HepG2 (cell line): Measurements from ENCODE around the gene HABP2. TPM values are rescaled to one million over a fixed set of nuclear protein-coding genes. Genes with fewer than 3 reads are reported as not detected.

Experiments
- ATAC-seq: fragments of 200-7000 bp; cut with Tn5 transposase; 3 replicates; pipeline ENCODE4 v1.9.1; 2020; ENCODE audit warnings: mild to moderate bottlenecking, moderate library complexity
- BruUV-seq: library from RNA; stranded (reverse); fragments of 400-500 nt; replicated peaks from 2 replicates; lab custom pipeline; 2021; lab: Mats Ljungman, UMichigan
- CTCF ChIA-PET: fragments of 300-600 bp; formaldehyde crosslinking; extraction: SDS; loops from one replicate; lab custom pipeline; 2021; ENCODE audit warnings: low total read pairs, inconsistent platforms, low intra/inter-chr PET ratio; lab: Yijun Ruan, JAX
- POLR2A ChIA-PET: fragments of 350-600 bp; sonication (Branson Sonifier 250); formaldehyde crosslinking; loops from one replicate; lab custom pipeline; 2020; ENCODE audit warnings: antibody characterized with exemption, inconsistent platforms; lab: Yijun Ruan, JAX
- DNase-seq: peaks from one replicate; pipeline ENCODE4 v3.0.0-alpha.2; 2015; ENCODE audit warnings: low spot score
- FAIRE-seq: peaks from 3 replicates; lab custom pipeline; 2011; peaks lifted over from hg19 to GRCh38; lab: Jason Lieb, UNC
- H2AFZ ChIP-seq: one replicate; pipeline ENCODE4 v1.6.1; 2011; ENCODE audit warnings: low read length, inconsistent platforms
- H3K27ac ChIP-seq: fragments of 300-600 bp; 3 replicates; pipeline ENCODE4 v1.8.0; 2011; ENCODE audit warnings: mixed run types, mild to moderate bottlenecking, mixed read lengths, low read length, inconsistent platforms; ENCODE audit not compliant: insufficient read depth; ENCODE audit errors: extremely low read length
- H3K27me3 ChIP-seq, 2 experiments: fragments of 200-600 bp in 1 of 2; 2 replicates in 1 of 2; 3 replicates in 1 of 2; pipeline versions ENCODE4 v1.6.0 to v1.8.0; 2011; ENCODE audit warnings: low read length in 2 of 2, mild to moderate bottlenecking in 2 of 2, moderate library complexity in 2 of 2, inconsistent platforms in 1 of 2; ENCODE audit not compliant: insufficient read depth in 2 of 2, control insufficient read depth in 1 of 2
- H3K36me3 ChIP-seq, 2 experiments: fragments of 200-600 bp in 1 of 2; replicated peaks in 1 of 2; 2 replicates in 1 of 2; 3 replicates in 1 of 2; pipeline versions ENCODE4 v1.5.1 to v1.8.0; 2011; ENCODE audit warnings: low read length in 2 of 2, inconsistent platforms in 1 of 2; ENCODE audit not compliant: insufficient read depth in 2 of 2, control insufficient read depth in 1 of 2
- H3K4me1 ChIP-seq: 2 replicates; pipeline ENCODE4 v1.5.1; 2012; ENCODE audit warnings: low read length, inconsistent platforms; ENCODE audit not compliant: insufficient read depth
- H3K4me2 ChIP-seq: 2 replicates; pipeline ENCODE4 v1.6.0; 2011; ENCODE audit warnings: low read depth, low read length, inconsistent platforms
- H3K4me3 ChIP-seq, 3 experiments: fragments of 200-600 bp in 1 of 3; sonication (generic), shearing (Covaris generic) in 1 of 3; replicated peaks in 1 of 3; 2 replicates each; pipeline ENCODE4 v1.5.1; 2011 to 2016; ENCODE audit warnings: low read length in 3 of 3, inconsistent platforms in 2 of 3, low read depth in 2 of 3, mild to moderate bottlenecking in 2 of 3, control low read depth in 1 of 3, mixed read lengths in 1 of 3; ENCODE audit not compliant: insufficient read depth in 1 of 3
- H3K79me2 ChIP-seq: one replicate; pipeline ENCODE4 v1.6.1; 2011; ENCODE audit warnings: low read length, inconsistent platforms; ENCODE audit not compliant: insufficient read depth
- H3K9ac ChIP-seq: 2 replicates; pipeline ENCODE4 v1.6.0; 2011; ENCODE audit warnings: mild to moderate bottlenecking, low read depth, low read length, inconsistent platforms; ENCODE audit not compliant: insufficient read depth
- H3K9me3 ChIP-seq: 2 replicates; pipeline ENCODE4 v1.5.1; 2012; ENCODE audit warnings: mild to moderate bottlenecking, low read length
- H4K20me1 ChIP-seq: 2 replicates; pipeline ENCODE4 v1.6.0; 2011; ENCODE audit warnings: inconsistent platforms, mild to moderate bottlenecking, low read length, moderate library complexity; ENCODE audit not compliant: insufficient read depth
- CCAR2 ChIP-seq: fragments of 200-400 bp; formaldehyde crosslinking; optimal IDR thresholded peaks from 2 replicates; pipeline ENCODE3; 2018; ENCODE audit warnings: low read depth, mild to moderate bottlenecking, low read length, moderate library complexity
- RORA ChIP-seq: sonication (generic); formaldehyde crosslinking; IDR thresholded peaks from 2 replicates; pipeline ENCODE4 v1.5.0; 2020; ENCODE audit warnings: mild to moderate bottlenecking, missing genetic modification reagents, moderate library complexity
- SETDB1 ChIP-seq: sonication (generic); formaldehyde crosslinking; IDR thresholded peaks from 2 replicates; pipeline ENCODE4 v1.5.1; 2020; ENCODE audit warnings: missing genetic modification reagents, mild to moderate bottlenecking, borderline replicate concordance
- ZNF263 ChIP-seq: sonication (generic); formaldehyde crosslinking; IDR thresholded peaks from 2 replicates; pipeline ENCODE4 v1.4.0; 2020; ENCODE audit warnings: missing genetic modification reagents
- ZNF317 ChIP-seq: sonication (generic); formaldehyde crosslinking; IDR thresholded peaks from 2 replicates; pipeline ENCODE4 v1.5.0; 2020; ENCODE audit warnings: mild to moderate bottlenecking, missing genetic modification reagents
- ZNF33A ChIP-seq: sonication (generic); formaldehyde crosslinking; IDR thresholded peaks from 2 replicates; pipeline ENCODE4 v1.5.1; 2020; ENCODE audit warnings: missing genetic modification reagents, mild to moderate bottlenecking, moderate library complexity, borderline replicate concordance
- ZNF44 ChIP-seq: sonication (generic); formaldehyde crosslinking; IDR thresholded peaks from 2 replicates; pipeline ENCODE4 v1.5.1; 2020; ENCODE audit warnings: mild to moderate bottlenecking, missing genetic modification reagents
- WGBS: methylation state at CpG from one replicate; pipeline ENCODE4 v1.1.6; 2017; ENCODE audit warnings: low lambda C conversion rate; 5-methylcytosine and 5-hydroxymethylcytosine counted together
- in situ Hi-C: cut with HindIII; loops from 2 replicates; pipeline ENCODE4 v1.10.0; 2017; ENCODE audit warnings: low pct_unique_long_range_greater_than_20kb; ENCODE audit not compliant: extremely low pct_ligation_motif_present
- intact Hi-C: fragments of 100-400 bp; cut with micrococcal nuclease; formaldehyde crosslinking; loops from one replicate; pipeline ENCODE4 v1.10.0; 2022; ENCODE audit not compliant: unreplicated experiment
- polyA plus RNA-seq, 8 experiments: library from polyadenylated mRNA; depleted of rRNA in 3 of 8; stranded (reverse) in 7 of 8; unstranded in 1 of 8; fragments of >200 nt; fragmentation: Illumina TruSeq in 4 of 8; extraction: Trizol in 4 of 8; gene quantifications; 2 replicates each; pipeline versions ENCODE4 v1.2.1 to v1.2.3, GENCODE V29; 2011 to 2016; ENCODE audit warnings: low read depth in 4 of 8, missing spikeins in 1 of 8, mixed read lengths in 1 of 8; ENCODE audit not compliant: insufficient read depth in 1 of 8
- total RNA-seq, 5 experiments: library from RNA; depleted of rRNA; stranded (reverse); fragments of >200 nt; fragmentation: Illumina TruSeq; extraction: Trizol; gene quantifications; 2 replicates each; pipeline ENCODE4 v1.2.3, GENCODE V29; 2016; ENCODE audit warnings: low read depth in 1 of 5
- TF ChIP-seq, protein P1 (sequence below): sonication (generic); formaldehyde crosslinking; IDR thresholded peaks from 2 replicates; pipeline ENCODE4 v1.5.1; 2020; ENCODE audit warnings: missing genetic modification reagents, mild to moderate bottlenecking, borderline replicate concordance
- TF ChIP-seq, protein P2 (sequence below): sonication (generic); formaldehyde crosslinking; IDR thresholded peaks from 2 replicates; pipeline ENCODE4 v1.5.0; 2020; ENCODE audit warnings: mild to moderate bottlenecking, low read depth, missing genetic modification reagents, borderline replicate concordance
- TF ChIP-seq, protein P3 (sequence below): sonication (generic); formaldehyde crosslinking; IDR thresholded peaks from 2 replicates; pipeline ENCODE4 v1.4.0; 2020; ENCODE audit warnings: missing genetic modification reagents
- TF ChIP-seq, protein P4 (sequence below): sonication (generic); formaldehyde crosslinking; IDR thresholded peaks from 2 replicates; pipeline ENCODE4 v1.4.0; 2020; ENCODE audit warnings: mild to moderate bottlenecking, missing genetic modification reagents
- TF ChIP-seq, protein P5 (sequence below): sonication (generic); formaldehyde crosslinking; IDR thresholded peaks from 2 replicates; pipeline ENCODE4 v1.4.0; 2020; ENCODE audit warnings: low read depth, missing genetic modification reagents

HABP2 gene
- total and polyA plus RNA-seq, 2 of the 13 experiments (the other 11 are each of a cell fraction or from before 2014, with no cell fraction given): 0.12 to 0.13 TPM

DNA sequence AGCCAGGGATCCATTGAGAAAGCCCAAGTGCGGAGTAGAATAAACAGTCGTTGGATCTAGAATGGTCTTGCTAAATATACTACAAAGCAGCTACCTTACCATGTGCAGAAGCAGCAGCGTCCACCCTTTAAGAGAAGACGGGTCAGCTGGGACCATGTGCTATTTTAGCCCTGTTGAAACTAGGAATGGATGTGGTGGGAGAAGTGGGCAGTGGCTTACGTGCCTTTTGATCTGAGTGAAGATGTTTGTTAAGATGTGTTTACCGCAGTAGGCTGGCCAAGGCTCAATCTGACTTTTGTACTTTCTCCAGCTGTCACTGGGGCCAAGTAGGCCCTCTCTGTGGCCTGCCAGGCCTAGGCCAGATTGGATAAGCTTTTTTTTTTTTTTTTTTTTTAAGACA is 9.2 kb downstream of the HABP2 start:
- no TSS peak for BruUV-seq
- Histone ChIP-seq H3K9ac (no peak overlapping the region), H3K79me2 (no peaks in the 10 kb centered on the region), H3K4me3 (no peak overlapping the region), H3K27ac (no peak overlapping the region), H3K4me2 (no peak overlapping the region), H4K20me1 (no peaks in the 10 kb centered on the region), H3K36me3 (no peaks in the 10 kb centered on the region), H3K27me3 (no peaks in the 10 kb centered on the region; a peak in 1 of 5 replicates), H3K4me1 (peaks cover 16% of the 10 kb centered on the region), H3K9me3 (no peaks in the 10 kb centered on the region), H2AFZ (no peak overlapping the region)
- ATAC-seq: no peak
- intact Hi-C loops: no loop called here
- POLR2A ChIA-PET: no interaction called here
- no peak for FAIRE-seq
- in situ Hi-C loops: no loop called here
- WGBS: 34% methylated on average over 6 of the region's 6 CpGs
- CTCF ChIA-PET: no interaction called here
- DNase-seq: no peak
- no peak for TF ChIP-seq ZNF44
- TF ChIP-seq ZNF263: no peak
- TF ChIP-seq, protein P1, sequence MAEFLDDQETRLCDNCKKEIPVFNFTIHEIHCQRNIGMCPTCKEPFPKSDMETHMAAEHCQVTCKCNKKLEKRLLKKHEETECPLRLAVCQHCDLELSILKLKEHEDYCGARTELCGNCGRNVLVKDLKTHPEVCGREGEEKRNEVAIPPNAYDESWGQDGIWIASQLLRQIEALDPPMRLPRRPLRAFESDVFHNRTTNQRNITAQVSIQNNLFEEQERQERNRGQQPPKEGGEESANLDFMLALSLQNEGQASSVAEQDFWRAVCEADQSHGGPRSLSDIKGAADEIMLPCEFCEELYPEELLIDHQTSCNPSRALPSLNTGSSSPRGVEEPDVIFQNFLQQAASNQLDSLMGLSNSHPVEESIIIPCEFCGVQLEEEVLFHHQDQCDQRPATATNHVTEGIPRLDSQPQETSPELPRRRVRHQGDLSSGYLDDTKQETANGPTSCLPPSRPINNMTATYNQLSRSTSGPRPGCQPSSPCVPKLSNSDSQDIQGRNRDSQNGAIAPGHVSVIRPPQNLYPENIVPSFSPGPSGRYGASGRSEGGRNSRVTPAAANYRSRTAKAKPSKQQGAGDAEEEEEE (CRISPR knock-in tag): no peak
- TF ChIP-seq ZNF317 (CRISPR knock-in tag): no peak
- TF ChIP-seq, protein P2, sequence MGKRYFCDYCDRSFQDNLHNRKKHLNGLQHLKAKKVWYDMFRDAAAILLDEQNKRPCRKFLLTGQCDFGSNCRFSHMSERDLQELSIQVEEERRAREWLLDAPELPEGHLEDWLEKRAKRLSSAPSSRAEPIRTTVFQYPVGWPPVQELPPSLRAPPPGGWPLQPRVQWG (CRISPR knock-in tag): no peak
- TF ChIP-seq, protein P3, sequence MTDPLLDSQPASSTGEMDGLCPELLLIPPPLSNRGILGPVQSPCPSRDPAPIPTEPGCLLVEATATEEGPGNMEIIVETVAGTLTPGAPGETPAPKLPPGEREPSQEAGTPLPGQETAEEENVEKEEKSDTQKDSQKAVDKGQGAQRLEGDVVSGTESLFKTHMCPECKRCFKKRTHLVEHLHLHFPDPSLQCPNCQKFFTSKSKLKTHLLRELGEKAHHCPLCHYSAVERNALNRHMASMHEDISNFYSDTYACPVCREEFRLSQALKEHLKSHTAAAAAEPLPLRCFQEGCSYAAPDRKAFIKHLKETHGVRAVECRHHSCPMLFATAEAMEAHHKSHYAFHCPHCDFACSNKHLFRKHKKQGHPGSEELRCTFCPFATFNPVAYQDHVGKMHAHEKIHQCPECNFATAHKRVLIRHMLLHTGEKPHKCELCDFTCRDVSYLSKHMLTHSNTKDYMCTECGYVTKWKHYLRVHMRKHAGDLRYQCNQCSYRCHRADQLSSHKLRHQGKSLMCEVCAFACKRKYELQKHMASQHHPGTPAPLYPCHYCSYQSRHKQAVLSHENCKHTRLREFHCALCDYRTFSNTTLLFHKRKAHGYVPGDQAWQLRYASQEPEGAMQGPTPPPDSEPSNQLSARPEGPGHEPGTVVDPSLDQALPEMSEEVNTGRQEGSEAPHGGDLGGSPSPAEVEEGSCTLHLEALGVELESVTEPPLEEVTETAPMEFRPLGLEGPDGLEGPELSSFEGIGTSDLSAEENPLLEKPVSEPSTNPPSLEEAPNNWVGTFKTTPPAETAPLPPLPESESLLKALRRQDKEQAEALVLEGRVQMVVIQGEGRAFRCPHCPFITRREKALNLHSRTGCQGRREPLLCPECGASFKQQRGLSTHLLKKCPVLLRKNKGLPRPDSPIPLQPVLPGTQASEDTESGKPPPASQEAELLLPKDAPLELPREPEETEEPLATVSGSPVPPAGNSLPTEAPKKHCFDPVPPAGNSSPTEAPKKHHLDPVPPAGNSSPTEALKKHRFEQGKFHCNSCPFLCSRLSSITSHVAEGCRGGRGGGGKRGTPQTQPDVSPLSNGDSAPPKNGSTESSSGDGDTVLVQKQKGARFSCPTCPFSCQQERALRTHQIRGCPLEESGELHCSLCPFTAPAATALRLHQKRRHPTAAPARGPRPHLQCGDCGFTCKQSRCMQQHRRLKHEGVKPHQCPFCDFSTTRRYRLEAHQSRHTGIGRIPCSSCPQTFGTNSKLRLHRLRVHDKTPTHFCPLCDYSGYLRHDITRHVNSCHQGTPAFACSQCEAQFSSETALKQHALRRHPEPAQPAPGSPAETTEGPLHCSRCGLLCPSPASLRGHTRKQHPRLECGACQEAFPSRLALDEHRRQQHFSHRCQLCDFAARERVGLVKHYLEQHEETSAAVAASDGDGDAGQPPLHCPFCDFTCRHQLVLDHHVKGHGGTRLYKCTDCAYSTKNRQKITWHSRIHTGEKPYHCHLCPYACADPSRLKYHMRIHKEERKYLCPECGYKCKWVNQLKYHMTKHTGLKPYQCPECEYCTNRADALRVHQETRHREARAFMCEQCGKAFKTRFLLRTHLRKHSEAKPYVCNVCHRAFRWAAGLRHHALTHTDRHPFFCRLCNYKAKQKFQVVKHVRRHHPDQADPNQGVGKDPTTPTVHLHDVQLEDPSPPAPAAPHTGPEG: no peak
- TF ChIP-seq ZNF33A (CRISPR knock-in tag): no peak
- no peak for TF ChIP-seq RORA (CRISPR knock-in tag)
- TF ChIP-seq, protein P4, sequence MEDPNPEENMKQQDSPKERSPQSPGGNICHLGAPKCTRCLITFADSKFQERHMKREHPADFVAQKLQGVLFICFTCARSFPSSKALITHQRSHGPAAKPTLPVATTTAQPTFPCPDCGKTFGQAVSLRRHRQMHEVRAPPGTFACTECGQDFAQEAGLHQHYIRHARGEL (CRISPR knock-in tag): no peak
- no peak for TF ChIP-seq CCAR2
- TF ChIP-seq SETDB1 (CRISPR knock-in tag): no peak
- TF ChIP-seq, protein P5, sequence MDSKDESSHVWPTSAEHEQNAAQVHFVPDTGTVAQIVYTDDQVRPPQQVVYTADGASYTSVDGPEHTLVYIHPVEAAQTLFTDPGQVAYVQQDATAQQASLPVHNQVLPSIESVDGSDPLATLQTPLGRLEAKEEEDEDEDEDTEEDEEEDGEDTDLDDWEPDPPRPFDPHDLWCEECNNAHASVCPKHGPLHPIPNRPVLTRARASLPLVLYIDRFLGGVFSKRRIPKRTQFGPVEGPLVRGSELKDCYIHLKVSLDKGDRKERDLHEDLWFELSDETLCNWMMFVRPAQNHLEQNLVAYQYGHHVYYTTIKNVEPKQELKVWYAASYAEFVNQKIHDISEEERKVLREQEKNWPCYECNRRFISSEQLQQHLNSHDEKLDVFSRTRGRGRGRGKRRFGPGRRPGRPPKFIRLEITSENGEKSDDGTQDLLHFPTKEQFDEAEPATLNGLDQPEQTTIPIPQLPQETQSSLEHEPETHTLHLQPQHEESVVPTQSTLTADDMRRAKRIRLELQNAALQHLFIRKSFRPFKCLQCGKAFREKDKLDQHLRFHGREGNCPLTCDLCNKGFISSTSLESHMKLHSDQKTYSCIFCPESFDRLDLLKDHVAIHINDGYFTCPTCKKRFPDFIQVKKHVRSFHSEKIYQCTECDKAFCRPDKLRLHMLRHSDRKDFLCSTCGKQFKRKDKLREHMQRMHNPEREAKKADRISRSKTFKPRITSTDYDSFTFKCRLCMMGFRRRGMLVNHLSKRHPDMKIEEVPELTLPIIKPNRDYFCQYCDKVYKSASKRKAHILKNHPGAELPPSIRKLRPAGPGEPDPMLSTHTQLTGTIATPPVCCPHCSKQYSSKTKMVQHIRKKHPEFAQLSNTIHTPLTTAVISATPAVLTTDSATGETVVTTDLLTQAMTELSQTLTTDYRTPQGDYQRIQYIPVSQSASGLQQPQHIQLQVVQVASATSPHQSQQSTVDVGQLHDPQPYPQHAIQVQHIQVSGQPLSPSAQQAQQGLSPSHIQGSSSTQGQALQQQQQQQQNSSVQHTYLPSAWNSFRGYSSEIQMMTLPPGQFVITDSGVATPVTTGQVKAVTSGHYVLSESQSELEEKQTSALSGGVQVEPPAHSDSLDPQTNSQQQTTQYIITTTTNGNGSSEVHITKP (CRISPR knock-in tag): no peak
